ENCODE results near the gene APOO. TPM values are rescaled to one million over a fixed set of nuclear protein-coding genes. Genes with fewer than 3 reads are reported as not detected.

The APOO gene
- total and polyA plus RNA-seq, 9 donors = 14.9 to 18.7 (median 16.5) TPM

GRCh38 chrX:23888887-23889501 is 18.7 kb downstream of the APOO start:
- H3K4me1 ChIP-seq (ENCODE audit: control insufficient read depth, insufficient read depth, low read length) = no peaks in the 10 kb centered on the region
- H3K36me3 ChIP-seq (ENCODE audit: control insufficient read depth, insufficient read depth, low read length) = no peaks in the 10 kb centered on the region
- peaks cover 13% of the 10 kb centered on the region for H3K27me3 ChIP-seq (ENCODE audit: control insufficient read depth, insufficient read depth, low read length)
- H3K4me3 ChIP-seq (ENCODE audit: low read length) = no peak overlapping the region
- DNase-seq = peak; percentile 40
- no CpG with 5 or more reads among the region's 3 CpGs for WGBS (ENCODE audit: insufficient coverage)
- H3K27ac ChIP-seq (ENCODE audit: low read length) = no peak overlapping the region
- no peaks in the 10 kb centered on the region for H3K9me3 ChIP-seq (replicated peaks; ENCODE audit: control insufficient read depth, low read depth, low read length)

- H3K27ac ChIP-seq (ENCODE audit: low read length) = no peak overlapping the region
- H3K36me3 ChIP-seq (ENCODE audit: control insufficient read depth, insufficient read depth, low read length) = no peaks in the 10 kb centered on the region
- H3K27me3 ChIP-seq (ENCODE audit: control insufficient read depth, insufficient read depth, low read length) = peaks cover 20% of the 10 kb centered on the region
- H3K4me3 ChIP-seq (ENCODE audit: low read length) = no peak overlapping the region
- no peak for DNase-seq
- no peaks in the 10 kb centered on the region for H3K9me3 ChIP-seq (replicated peaks; ENCODE audit: control insufficient read depth, low read depth, low read length)
- WGBS (ENCODE audit: insufficient coverage) = no CpG with 5 or more reads among the region's 4 CpGs
- no peaks in the 10 kb centered on the region for H3K4me1 ChIP-seq (ENCODE audit: control insufficient read depth, insufficient read depth, low read length)
These were observed 19.8 kb downstream of the APOO start for GRCh38 chrX:23887918-23888317.

- H3K4me3 ChIP-seq (ENCODE audit: low read length) = no peak overlapping the region
- H3K9me3 ChIP-seq (replicated peaks; ENCODE audit: control insufficient read depth, low read depth, low read length) = no peaks in the 10 kb centered on the region
- WGBS (ENCODE audit: insufficient coverage) = 91% methylated on average over 5 of the region's 6 CpGs
- no peaks in the 10 kb centered on the region for H3K36me3 ChIP-seq (ENCODE audit: control insufficient read depth, insufficient read depth, low read length)
- no peak for DNase-seq
- peaks cover 20% of the 10 kb centered on the region for H3K27me3 ChIP-seq (ENCODE audit: control insufficient read depth, insufficient read depth, low read length)
- no peak overlapping the region for H3K27ac ChIP-seq (ENCODE audit: low read length)
- H3K4me1 ChIP-seq (ENCODE audit: control insufficient read depth, insufficient read depth, low read length) = no peaks in the 10 kb centered on the region
These were observed 20.3 kb downstream of the APOO start for GRCh38 chrX:23887451-23887850.

DNA sequence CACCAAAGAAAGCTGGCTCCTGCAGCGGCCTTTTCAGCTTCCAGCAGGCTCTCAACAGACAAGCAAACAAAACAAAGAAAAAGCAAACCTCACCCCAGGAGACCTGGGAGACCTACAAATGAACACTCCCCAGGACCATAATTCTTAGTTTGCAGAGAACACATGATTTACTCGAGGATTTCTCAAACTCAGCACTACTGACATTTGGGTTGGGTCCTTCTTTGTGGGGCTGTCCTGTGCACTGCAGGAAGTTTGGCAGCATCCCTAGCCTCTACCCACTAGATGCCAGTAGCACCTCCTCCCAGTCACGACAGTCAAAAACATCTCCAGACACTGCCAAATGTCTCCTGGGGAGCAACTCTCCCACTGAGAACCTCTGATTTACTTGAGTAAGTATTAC is 21.9 kb downstream of the APOO start:
- no peaks in the 10 kb centered on the region for H3K4me1 ChIP-seq (ENCODE audit: control insufficient read depth, insufficient read depth, low read length)
- H3K4me3 ChIP-seq (ENCODE audit: low read length) = no peak overlapping the region
- DNase-seq = no peak
- no peaks in the 10 kb centered on the region for H3K9me3 ChIP-seq (replicated peaks; ENCODE audit: control insufficient read depth, low read depth, low read length)
- peaks cover 20% of the 10 kb centered on the region for H3K27me3 ChIP-seq (ENCODE audit: control insufficient read depth, insufficient read depth, low read length)
- no peaks in the 10 kb centered on the region for H3K36me3 ChIP-seq (ENCODE audit: control insufficient read depth, insufficient read depth, low read length)
- 60% methylated on average over 1 of the region's 3 CpGs for WGBS (ENCODE audit: insufficient coverage)
- H3K27ac ChIP-seq (ENCODE audit: low read length) = no peak overlapping the region

DNA sequence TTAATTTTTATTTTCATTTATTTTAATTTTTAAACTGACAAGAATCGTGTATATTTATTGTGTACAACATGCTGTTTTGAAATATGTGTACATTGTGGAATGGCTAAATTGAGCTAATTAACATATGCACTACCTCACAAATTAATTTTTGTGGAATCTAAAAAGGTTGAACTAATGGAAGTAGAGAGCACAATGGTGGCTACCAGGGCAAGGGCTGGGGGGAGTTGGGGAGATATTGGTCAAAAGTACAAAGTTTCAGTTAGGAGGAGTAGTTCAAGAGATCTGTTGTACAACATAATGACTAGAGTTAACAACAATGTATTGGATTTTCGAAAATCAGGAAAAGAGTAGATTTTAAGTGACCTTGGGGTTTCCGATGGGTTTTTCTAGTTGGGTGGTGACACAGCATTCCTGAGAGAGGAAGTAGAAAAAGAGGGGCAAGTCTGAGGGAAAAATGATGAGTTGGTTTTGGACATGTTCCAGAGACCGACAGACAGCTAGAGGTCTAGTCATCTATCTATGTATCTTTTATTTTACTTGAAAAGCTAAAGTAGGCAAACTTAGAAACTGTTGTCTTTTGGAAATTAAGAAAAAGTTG is 23.2 kb downstream of the APOO start:
- Histone ChIP-seq H3K9me3 (replicated peaks; ENCODE audit: control insufficient read depth, low read depth, low read length) (no peaks in the 10 kb centered on the region), H3K36me3 (ENCODE audit: control insufficient read depth, insufficient read depth, low read length) (no peaks in the 10 kb centered on the region), H3K27ac (ENCODE audit: low read length) (no peak overlapping the region), H3K4me1 (ENCODE audit: control insufficient read depth, insufficient read depth, low read length) (no peaks in the 10 kb centered on the region), H3K27me3 (ENCODE audit: control insufficient read depth, insufficient read depth, low read length) (peaks cover 20% of the 10 kb centered on the region), H3K4me3 (ENCODE audit: low read length) (no peak overlapping the region)
- peak; percentile 50 for DNase-seq
- WGBS (ENCODE audit: insufficient coverage) = 73% methylated on average over 2 of the region's 4 CpGs

GRCh38 chrX:23883737-23884354 is 23.9 kb downstream of the APOO start:
- Histone ChIP-seq H3K27me3 (ENCODE audit: control insufficient read depth, insufficient read depth, low read length) (peaks cover 24% of the 10 kb centered on the region), H3K4me3 (ENCODE audit: low read length) (no peak overlapping the region), H3K4me1 (ENCODE audit: control insufficient read depth, insufficient read depth, low read length) (no peaks in the 10 kb centered on the region), H3K27ac (ENCODE audit: low read length) (no peak overlapping the region), H3K36me3 (ENCODE audit: control insufficient read depth, insufficient read depth, low read length) (no peaks in the 10 kb centered on the region), H3K9me3 (replicated peaks; ENCODE audit: control insufficient read depth, low read depth, low read length) (no peaks in the 10 kb centered on the region)
- 49% methylated on average over 5 of the region's 9 CpGs for WGBS (ENCODE audit: insufficient coverage)
- no peak for DNase-seq

DNA sequence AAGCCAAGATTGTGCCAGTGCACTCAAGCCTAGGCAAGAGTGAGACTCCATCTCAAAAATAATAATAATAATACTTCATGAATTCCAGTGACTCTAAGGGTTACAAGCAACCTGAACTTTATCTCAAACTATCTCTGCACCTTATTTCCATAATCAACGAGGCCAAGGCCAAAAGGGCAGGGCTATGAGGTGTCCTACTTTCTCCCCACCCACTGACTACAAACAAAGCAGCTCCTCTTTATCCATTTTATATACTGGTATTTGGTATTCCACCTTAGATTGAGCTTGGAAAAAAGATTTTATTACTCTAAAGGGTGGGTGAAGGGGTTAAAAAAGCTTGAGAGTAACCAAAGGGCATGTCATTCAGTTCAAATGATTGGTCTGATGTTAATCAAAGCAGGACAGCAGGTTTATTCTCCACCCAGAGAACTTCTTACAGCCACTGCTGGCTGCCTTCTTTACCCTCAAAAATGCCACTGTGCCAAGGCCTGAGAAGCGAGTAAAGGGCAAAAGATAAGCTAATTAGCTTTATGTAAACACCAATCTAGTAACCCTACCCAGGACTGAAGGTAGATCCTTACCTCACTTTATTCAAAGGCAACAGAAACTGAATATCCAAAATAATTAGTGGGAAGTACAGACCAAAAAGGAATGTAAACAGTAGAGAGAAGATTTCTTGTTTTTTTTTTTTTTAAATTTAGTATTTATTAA is 28.2 kb downstream of the APOO start:
- Histone ChIP-seq H3K4me1 (ENCODE audit: control insufficient read depth, insufficient read depth, low read length) (no peaks in the 10 kb centered on the region), H3K27ac (ENCODE audit: low read length) (no peak overlapping the region), H3K4me3 (ENCODE audit: low read length) (no peak overlapping the region), H3K27me3 (ENCODE audit: control insufficient read depth, insufficient read depth, low read length) (peaks cover 18% of the 10 kb centered on the region), H3K9me3 (replicated peaks; ENCODE audit: control insufficient read depth, low read depth, low read length) (no peaks in the 10 kb centered on the region), H3K36me3 (ENCODE audit: control insufficient read depth, insufficient read depth, low read length) (no peaks in the 10 kb centered on the region)
- DNase-seq = no peak
- WGBS (ENCODE audit: insufficient coverage) = no CpG with 5 or more reads among the region's 2 CpGs

DNA sequence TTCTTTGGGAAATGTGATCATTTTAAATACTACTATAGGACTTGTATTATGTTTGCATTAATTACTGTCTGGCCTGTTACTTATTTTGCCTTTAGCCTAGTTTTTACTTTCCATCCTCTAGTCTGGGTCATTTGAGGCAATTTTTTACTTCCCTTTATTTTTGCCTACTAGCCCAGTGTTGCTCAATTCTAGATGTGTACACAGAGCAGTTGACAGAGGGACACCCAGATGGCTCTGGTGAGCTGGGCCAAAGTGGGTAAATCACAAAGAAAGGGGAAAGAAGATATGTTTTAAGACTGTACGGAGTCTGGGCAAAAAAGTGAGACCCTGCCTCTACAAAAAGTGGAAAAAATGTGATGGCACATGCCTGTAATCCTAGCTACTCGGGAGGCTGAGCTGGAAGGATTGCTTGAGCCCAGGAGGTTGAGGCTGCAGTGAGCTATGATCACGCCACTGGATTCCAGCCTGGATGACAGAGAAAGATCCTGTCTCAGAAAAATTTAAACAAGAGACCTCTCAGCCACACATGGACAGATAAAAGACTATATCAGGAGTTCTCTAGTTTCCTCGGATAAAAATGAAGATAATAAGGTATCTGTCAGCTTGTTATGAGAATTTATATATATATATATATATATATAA is 35.7 kb downstream of the APOO start:
- Histone ChIP-seq H3K27me3 (ENCODE audit: control insufficient read depth, insufficient read depth, low read length) (peaks cover 7% of the 10 kb centered on the region), H3K36me3 (ENCODE audit: control insufficient read depth, insufficient read depth, low read length) (no peaks in the 10 kb centered on the region), H3K4me3 (ENCODE audit: low read length) (no peak overlapping the region), H3K9me3 (replicated peaks; ENCODE audit: control insufficient read depth, low read depth, low read length) (no peaks in the 10 kb centered on the region), H3K27ac (ENCODE audit: low read length) (no peak overlapping the region), H3K4me1 (ENCODE audit: control insufficient read depth, insufficient read depth, low read length) (no peaks in the 10 kb centered on the region)
- 66% methylated on average over 2 of the region's 4 CpGs for WGBS (ENCODE audit: insufficient coverage)
- DNase-seq = peak; percentile 54

GRCh38 chrX:23870041-23870440 is 37.7 kb downstream of the APOO start:
- no peaks in the 10 kb centered on the region for H3K36me3 ChIP-seq (ENCODE audit: control insufficient read depth, insufficient read depth, low read length)
- WGBS (ENCODE audit: insufficient coverage) = 91% methylated on average over 1 of the region's 2 CpGs
- H3K27me3 ChIP-seq (ENCODE audit: control insufficient read depth, insufficient read depth, low read length) = peaks cover 7% of the 10 kb centered on the region
- no peak overlapping the region for H3K27ac ChIP-seq (ENCODE audit: low read length)
- H3K4me1 ChIP-seq (ENCODE audit: control insufficient read depth, insufficient read depth, low read length) = no peaks in the 10 kb centered on the region
- no peaks in the 10 kb centered on the region for H3K9me3 ChIP-seq (replicated peaks; ENCODE audit: control insufficient read depth, low read depth, low read length)
- no peak for DNase-seq
- H3K4me3 ChIP-seq (ENCODE audit: low read length) = no peak overlapping the region

Data from muscle of leg (tissue), 11 donors.